Activated CD8-positive, alpha-beta T cell treated with anti-CD3 and anti-CD28 coated beads for 36 hours (primary cell): ENCODE results near the gene BCL2L1. TPM values are rescaled to one million over a fixed set of nuclear protein-coding genes. Genes with fewer than 3 reads are reported as not detected.

Source experiments
- ATAC-seq: fragments of 200-7000 bp; cut with Tn5 transposase; one replicate; pipeline ENCODE4 v1.10.0; 2021; ENCODE audit warnings: mild to moderate bottlenecking, moderate library complexity
- CTCF ChIA-PET: fragments of 350-600 bp; sonication (Branson Sonifier 250); formaldehyde crosslinking; loops from one replicate; lab custom pipeline; 2021; ENCODE audit warnings: antibody characterized with exemption; lab: Charles Lee
- POLR2A ChIA-PET: fragments of 350-600 bp; sonication (Branson Sonifier 250); formaldehyde crosslinking; loops from one replicate; lab custom pipeline; 2021; ENCODE audit warnings: antibody characterized with exemption; lab: Charles Lee
- DNase-seq: peaks from one replicate; pipeline ENCODE4 v3.0.0-alpha.2; 2020
- H3K27ac Mint-ChIP-seq: one replicate; pipeline ENCODE4 v1.8.0; 2021; ENCODE audit warnings: mild to moderate bottlenecking, mixed read lengths
- H3K27me3 Mint-ChIP-seq: one replicate; pipeline ENCODE4 v1.8.0; 2021; ENCODE audit warnings: mixed read lengths
- H3K36me3 Mint-ChIP-seq: one replicate; pipeline ENCODE4 v1.8.0; 2021; ENCODE audit warnings: low read depth, mixed read lengths
- H3K4me1 Mint-ChIP-seq: one replicate; pipeline ENCODE4 v1.8.0; 2021; ENCODE audit warnings: low read depth, mixed read lengths
- H3K4me3 Mint-ChIP-seq: one replicate; pipeline ENCODE4 v1.8.0; 2021; ENCODE audit warnings: mild to moderate bottlenecking, moderate library complexity, mixed read lengths
- H3K9me3 Mint-ChIP-seq: one replicate; pipeline ENCODE4 v1.8.0; 2021; ENCODE audit warnings: mixed read lengths
- intact Hi-C: fragments of 100-400 bp; cut with micrococcal nuclease; formaldehyde crosslinking; loops from one replicate; pipeline ENCODE4 v1.10.0; 2022
- total RNA-seq, 2 experiments: library from RNA; stranded (reverse); gene quantifications; one replicate each; pipeline ENCODE4 v1.2.3, GENCODE V29; 2021
- TF ChIP-seq, protein P1 (sequence below): fragments of 200-600 bp; IDR thresholded peaks from one replicate; pipeline ENCODE4 v1.8.0; 2022; ENCODE audit warnings: antibody characterized with exemption, mild to moderate bottlenecking

The BCL2L1 gene
- total RNA-seq, 2 experiments from 2014 or later: 182 TPM

DNA sequence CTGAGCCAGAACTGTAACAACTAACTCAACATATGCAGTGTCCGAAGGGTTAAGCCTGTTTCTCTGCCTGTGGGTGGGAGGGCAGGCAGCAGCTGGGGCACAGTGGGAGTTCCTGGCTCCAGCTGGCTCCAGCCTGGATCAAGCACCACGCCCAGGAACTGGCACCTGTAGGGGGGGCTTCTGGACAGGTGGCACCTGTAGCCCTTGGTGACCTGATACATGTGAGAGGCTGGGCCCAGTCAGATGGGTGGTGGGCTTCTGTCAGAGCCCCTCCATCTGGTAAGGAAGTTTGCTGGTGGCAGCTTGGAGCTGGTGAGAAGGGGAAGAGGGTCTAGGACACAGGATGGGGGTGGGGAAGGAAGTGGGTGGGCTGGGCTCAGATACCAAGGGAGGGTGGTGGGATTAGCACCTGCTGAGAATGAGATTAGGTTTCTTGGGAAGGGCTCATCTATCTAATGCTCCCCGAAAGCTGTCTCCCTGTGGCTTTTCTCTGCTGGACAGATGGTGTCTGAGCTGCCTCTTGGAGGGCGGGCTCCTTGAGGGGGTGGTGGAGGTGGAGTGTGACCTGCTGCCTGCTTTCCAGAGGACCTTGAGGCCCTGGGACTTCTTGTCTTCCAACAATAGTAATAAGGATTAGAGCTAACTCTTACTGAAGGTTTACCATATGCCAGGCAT is 28.5 kb downstream of the BCL2L1 start:
- CTCF ChIA-PET: interaction anchor here (1.0 to 1.2 kb wide), 2 partner anchors 18 to 30 kb away, joined by 3 to 6 read pairs; no protein-coding TSS in a partner anchor
- H3K9me3 Mint-ChIP-seq: no peaks in the 10 kb centered on the region

DNA sequence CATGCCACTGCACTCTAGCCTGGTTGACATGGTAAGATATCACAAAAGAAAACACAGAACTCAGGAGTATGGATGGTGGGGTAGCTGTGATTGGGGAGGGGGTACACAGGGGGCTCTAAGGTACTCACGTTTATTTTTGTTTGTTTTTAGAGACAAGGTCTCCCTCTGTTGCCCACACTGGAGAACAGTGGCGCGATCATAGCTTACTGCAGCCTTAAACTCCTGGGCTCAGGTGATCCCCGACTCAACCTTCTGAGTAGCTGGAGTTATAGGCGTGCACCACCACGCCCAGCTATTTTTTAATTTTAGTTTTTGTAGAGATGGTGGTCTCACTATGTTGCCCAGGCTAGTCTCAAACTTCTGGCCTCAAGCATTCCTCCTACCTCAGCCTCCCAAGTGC is 29.3 kb downstream of the BCL2L1 start:
- POLR2A ChIA-PET: interaction anchor here (1.1 to 1.4 kb wide), 2 partner anchors 9 to 17 kb away, joined by 3 to 5 read pairs; no protein-coding TSS in a partner anchor
- TF ChIP-seq, protein P1, sequence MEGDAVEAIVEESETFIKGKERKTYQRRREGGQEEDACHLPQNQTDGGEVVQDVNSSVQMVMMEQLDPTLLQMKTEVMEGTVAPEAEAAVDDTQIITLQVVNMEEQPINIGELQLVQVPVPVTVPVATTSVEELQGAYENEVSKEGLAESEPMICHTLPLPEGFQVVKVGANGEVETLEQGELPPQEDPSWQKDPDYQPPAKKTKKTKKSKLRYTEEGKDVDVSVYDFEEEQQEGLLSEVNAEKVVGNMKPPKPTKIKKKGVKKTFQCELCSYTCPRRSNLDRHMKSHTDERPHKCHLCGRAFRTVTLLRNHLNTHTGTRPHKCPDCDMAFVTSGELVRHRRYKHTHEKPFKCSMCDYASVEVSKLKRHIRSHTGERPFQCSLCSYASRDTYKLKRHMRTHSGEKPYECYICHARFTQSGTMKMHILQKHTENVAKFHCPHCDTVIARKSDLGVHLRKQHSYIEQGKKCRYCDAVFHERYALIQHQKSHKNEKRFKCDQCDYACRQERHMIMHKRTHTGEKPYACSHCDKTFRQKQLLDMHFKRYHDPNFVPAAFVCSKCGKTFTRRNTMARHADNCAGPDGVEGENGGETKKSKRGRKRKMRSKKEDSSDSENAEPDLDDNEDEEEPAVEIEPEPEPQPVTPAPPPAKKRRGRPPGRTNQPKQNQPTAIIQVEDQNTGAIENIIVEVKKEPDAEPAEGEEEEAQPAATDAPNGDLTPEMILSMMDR: no peak
- intact Hi-C loops: no loop called here
- Mint-ChIP-seq H3K9me3 (no peaks in the 10 kb centered on the region), H3K4me3 (no peak overlapping the region), H3K27me3 (no peaks in the 10 kb centered on the region), H3K36me3 (peaks cover 70% of the 10 kb centered on the region), H3K4me1 (peaks cover 67% of the 10 kb centered on the region), H3K27ac (peak overlapping the region; percentile 34)
- ATAC-seq: no peak
- CTCF ChIA-PET: interaction anchor here (0.6 to 1.2 kb wide), 4 partner anchors 17 to 125 kb away, joined by 3 to 6 read pairs (median 3); no protein-coding TSS in a partner anchor
- DNase-seq: no peak

More for the DNA sequence above, 28.5 kb downstream of the BCL2L1 start:
- TF ChIP-seq, protein P1: no peak
- Mint-ChIP-seq H3K4me1 (peaks cover 69% of the 10 kb centered on the region), H3K27me3 (no peaks in the 10 kb centered on the region), H3K4me3 (no peak overlapping the region), H3K27ac (peak overlapping the region; percentile 76), H3K36me3 (peaks cover 71% of the 10 kb centered on the region)
- intact Hi-C loops: no loop called here
- POLR2A ChIA-PET: interaction anchor here (1.0 to 2.0 kb wide), 4 partner anchors 8 to 17 kb away, joined by 3 to 4 read pairs (median 3); no protein-coding TSS in a partner anchor
- no peak for DNase-seq
- ATAC-seq: no peak

DNA sequence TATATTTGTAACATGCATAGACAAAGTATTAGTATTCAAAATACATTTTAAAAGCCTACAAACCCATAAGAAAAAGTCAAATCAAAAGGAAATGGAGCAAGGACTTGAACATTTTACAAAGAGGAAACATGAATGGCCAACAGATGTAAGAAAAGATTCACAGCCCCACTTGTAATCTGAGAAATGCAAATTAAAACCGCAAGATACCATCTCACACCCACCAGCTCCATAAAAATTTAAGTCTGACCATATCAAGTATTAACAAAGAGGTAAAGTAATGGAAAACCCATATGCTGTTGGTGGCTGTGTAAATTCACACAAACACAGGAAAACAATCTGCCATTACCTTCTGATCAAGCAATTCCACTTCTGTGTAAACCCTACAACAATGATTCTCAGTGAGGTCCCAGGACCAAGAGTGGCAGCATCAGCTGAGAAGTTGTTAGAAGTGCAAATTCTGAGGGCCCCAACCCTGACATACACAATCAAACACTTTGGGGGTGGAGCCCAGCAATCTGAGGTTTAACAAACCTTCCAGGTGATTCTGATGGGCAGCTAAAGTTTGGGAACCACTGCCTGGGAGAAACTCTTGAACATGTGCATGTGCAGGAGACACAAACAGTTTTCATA is 30.9 kb downstream of the BCL2L1 start:
- peaks cover 71% of the 10 kb centered on the region for H3K36me3 Mint-ChIP-seq
- peaks cover 66% of the 10 kb centered on the region for H3K4me1 Mint-ChIP-seq
- H3K9me3 Mint-ChIP-seq: no peaks in the 10 kb centered on the region
- DNase-seq (no peak), ATAC-seq (peak; percentile 48)
- ChIA-PET POLR2A (interaction anchor here (0.8 to 1.6 kb wide), 5 partner anchors 8 to 32 kb away, joined by 3 to 4 read pairs (median 3); no protein-coding TSS in a partner anchor), CTCF (interaction anchor here (0.8 to 1.6 kb wide), 7 partner anchors 12 to 79 kb away, joined by 3 to 12 read pairs (median 3); partner anchors contain the start of gene BCL2L1)
- TF ChIP-seq, protein P1: no peak
- H3K4me3 Mint-ChIP-seq: peak overlapping the region; percentile 1
- H3K27ac Mint-ChIP-seq: peak overlapping the region; percentile 75
- H3K27me3 Mint-ChIP-seq: no peaks in the 10 kb centered on the region
- intact Hi-C loops: no loop called here

DNA sequence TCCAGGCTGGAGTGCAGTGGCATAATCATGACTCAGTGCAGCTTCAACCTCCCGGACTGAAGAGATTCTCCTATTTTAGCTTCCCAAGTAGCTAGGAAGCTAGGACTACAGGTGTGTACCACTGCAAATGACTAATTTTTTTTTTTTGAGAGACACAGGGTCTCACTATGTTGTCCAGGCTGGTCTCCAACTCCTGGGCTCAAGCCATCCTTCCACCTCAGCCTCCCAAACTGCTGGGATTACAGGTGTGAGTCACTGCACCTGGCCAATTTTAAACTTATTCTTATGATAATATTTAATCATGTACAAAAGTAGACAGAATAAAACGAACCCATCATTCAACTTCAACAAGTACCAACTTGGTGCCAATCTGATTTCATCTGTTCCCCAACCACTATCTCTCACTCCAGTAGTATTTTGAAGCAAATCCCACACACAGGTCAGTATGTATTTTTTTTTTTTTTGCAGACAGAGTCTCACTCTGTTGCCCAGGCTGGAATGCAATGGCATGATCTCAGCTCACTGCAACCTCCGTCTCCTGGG is 32.5 kb downstream of the BCL2L1 start:
- peaks cover 70% of the 10 kb centered on the region for H3K4me1 Mint-ChIP-seq
- POLR2A ChIA-PET: interaction anchor here (1.5 kb wide), 1 partner anchor 15 kb away, joined by 5 read pairs; no protein-coding TSS in a partner anchor
- DNase-seq (no peak), ATAC-seq (no peak)
- TF ChIP-seq, protein P1: no peak
- no peaks in the 10 kb centered on the region for H3K27me3 Mint-ChIP-seq
- peak overlapping the region; percentile 83 for H3K27ac Mint-ChIP-seq
- no peak overlapping the region for H3K4me3 Mint-ChIP-seq
- H3K9me3 Mint-ChIP-seq: no peaks in the 10 kb centered on the region
- peaks cover 76% of the 10 kb centered on the region for H3K36me3 Mint-ChIP-seq
- intact Hi-C loops: no loop called here
- CTCF ChIA-PET: no interaction called here
